PC-3 (cell line): ENCODE measurements around the gene CPN1. TPM values are rescaled to one million over a fixed set of nuclear protein-coding genes. Genes with fewer than 3 reads are reported as not detected.

ENCODE experiments used
- ATAC-seq: fragments of 200-7000 bp; cut with Tn5 transposase; 2 replicates; pipeline ENCODE4 v1.9.1; 2020; ENCODE audit warnings: mild to moderate bottlenecking, moderate library complexity
- BruUV-seq: library from RNA; stranded (reverse); fragments of 400-500 nt; replicated peaks from 2 replicates; lab custom pipeline; 2021; lab: Mats Ljungman, UMichigan
- CTCF ChIA-PET: fragments of 300-600 bp; sonication (Branson Sonifier 250); formaldehyde crosslinking; loops from one replicate; lab custom pipeline; 2022; ENCODE audit warnings: antibody characterized with exemption; lab: Charles Lee
- POLR2A ChIA-PET: fragments of 300-600 bp; sonication (Branson Sonifier 250); formaldehyde crosslinking; loops from one replicate; lab custom pipeline; 2022; ENCODE audit warnings: antibody characterized with exemption; ENCODE audit not compliant: unreplicated experiment; lab: Charles Lee
- DNase-seq: peaks from one replicate; pipeline ENCODE4 v3.0.0-alpha.2; 2015
- H2AFZ ChIP-seq: fragments of 300-600 bp; sonication (generic); 2 replicates; pipeline ENCODE4 v1.6.0; 2016; ENCODE audit warnings: antibody characterized with exemption, low read length
- H3F3A ChIP-seq: fragments of 300-600 bp; sonication (generic); one replicate; pipeline ENCODE4 v1.6.0; 2017; ENCODE audit warnings: antibody characterized with exemption, low read length, control low read depth, mild to moderate bottlenecking; ENCODE audit not compliant: unreplicated experiment
- H3K27ac ChIP-seq: fragments of 300-600 bp; sonication (generic); 2 replicates; pipeline ENCODE4 v1.5.1; 2016; ENCODE audit warnings: mild to moderate bottlenecking, low read length
- H3K27me3 ChIP-seq: fragments of 300-600 bp; sonication (generic); 2 replicates; pipeline ENCODE4 v1.6.1; 2016; ENCODE audit warnings: low read length, mixed read lengths
- H3K36me3 ChIP-seq: fragments of 300-600 bp; sonication (generic); 2 replicates; pipeline ENCODE4 v1.6.1; 2016; ENCODE audit warnings: low read depth, mixed run types, low read length, mixed read lengths
- H3K4me1 ChIP-seq: fragments of 300-600 bp; sonication (generic); 2 replicates; pipeline ENCODE4 v1.5.1; 2016; ENCODE audit warnings: low read length; ENCODE audit not compliant: insufficient read depth
- H3K4me2 ChIP-seq: fragments of 300-600 bp; sonication (generic); 2 replicates; pipeline ENCODE4 v1.6.0; 2016; ENCODE audit warnings: low read length
- H3K4me3 ChIP-seq: fragments of 300-600 bp; sonication (generic); 2 replicates; pipeline ENCODE4 v1.5.1; 2016; ENCODE audit warnings: mild to moderate bottlenecking, low read length, mixed read lengths
- H3K79me2 ChIP-seq: fragments of 300-600 bp; sonication (generic); 2 replicates; pipeline ENCODE4 v1.6.1; 2017; ENCODE audit warnings: low read length, mixed read lengths
- H3K9ac ChIP-seq: fragments of 300-600 bp; sonication (generic); 2 replicates; pipeline ENCODE4 v1.6.0; 2016; ENCODE audit warnings: mild to moderate bottlenecking, low read length
- H3K9me2 ChIP-seq: fragments of 300-600 bp; sonication (generic); replicated peaks from 2 replicates; pipeline ENCODE4 v1.6.1; 2016; ENCODE audit warnings: mixed run types, low read length, mixed read lengths
- H3K9me3 ChIP-seq: fragments of 300-600 bp; sonication (generic); 2 replicates; pipeline ENCODE4 v1.6.1; 2016; ENCODE audit warnings: low read length, mixed read lengths
- H4K20me1 ChIP-seq: fragments of 300-600 bp; sonication (generic); 2 replicates; pipeline ENCODE4 v1.6.1; 2016; ENCODE audit warnings: low read length, mixed read lengths
- EZH2 ChIP-seq: fragments of 300-600 bp; sonication (generic); IDR thresholded peaks from one replicate; pipeline ENCODE4 v1.6.1; 2017; ENCODE audit warnings: antibody characterized with exemption, mild to moderate bottlenecking, low read length; ENCODE audit not compliant: unreplicated experiment
- EZH2phosphoT487 ChIP-seq: fragments of 300-600 bp; sonication (generic); IDR thresholded peaks from 2 replicates; pipeline ENCODE4 v1.6.1; 2018; ENCODE audit warnings: mild to moderate bottlenecking, antibody characterized with exemption, low read length, borderline replicate concordance
- intact Hi-C: fragments of 100-400 bp; cut with micrococcal nuclease; formaldehyde crosslinking; loops from 2 replicates; pipeline ENCODE4 v1.9.0; 2023
- total RNA-seq: library from RNA; depleted of rRNA; stranded (reverse); fragments of >200 nt; gene quantifications from 2 replicates; pipeline ENCODE4 v1.2.3, GENCODE V29; 2014
- TF ChIP-seq, protein P1 (sequence below): fragments of 300-600 bp; sonication (generic); conservative IDR thresholded peaks from 2 replicates; pipeline ENCODE4 v1.5.1; 2017; ENCODE audit warnings: antibody characterized with exemption, low read depth, mild to moderate bottlenecking, low read length

The CPN1 gene
- total RNA-seq, 1 experiment from 2014 or later, result not detected

DNA sequence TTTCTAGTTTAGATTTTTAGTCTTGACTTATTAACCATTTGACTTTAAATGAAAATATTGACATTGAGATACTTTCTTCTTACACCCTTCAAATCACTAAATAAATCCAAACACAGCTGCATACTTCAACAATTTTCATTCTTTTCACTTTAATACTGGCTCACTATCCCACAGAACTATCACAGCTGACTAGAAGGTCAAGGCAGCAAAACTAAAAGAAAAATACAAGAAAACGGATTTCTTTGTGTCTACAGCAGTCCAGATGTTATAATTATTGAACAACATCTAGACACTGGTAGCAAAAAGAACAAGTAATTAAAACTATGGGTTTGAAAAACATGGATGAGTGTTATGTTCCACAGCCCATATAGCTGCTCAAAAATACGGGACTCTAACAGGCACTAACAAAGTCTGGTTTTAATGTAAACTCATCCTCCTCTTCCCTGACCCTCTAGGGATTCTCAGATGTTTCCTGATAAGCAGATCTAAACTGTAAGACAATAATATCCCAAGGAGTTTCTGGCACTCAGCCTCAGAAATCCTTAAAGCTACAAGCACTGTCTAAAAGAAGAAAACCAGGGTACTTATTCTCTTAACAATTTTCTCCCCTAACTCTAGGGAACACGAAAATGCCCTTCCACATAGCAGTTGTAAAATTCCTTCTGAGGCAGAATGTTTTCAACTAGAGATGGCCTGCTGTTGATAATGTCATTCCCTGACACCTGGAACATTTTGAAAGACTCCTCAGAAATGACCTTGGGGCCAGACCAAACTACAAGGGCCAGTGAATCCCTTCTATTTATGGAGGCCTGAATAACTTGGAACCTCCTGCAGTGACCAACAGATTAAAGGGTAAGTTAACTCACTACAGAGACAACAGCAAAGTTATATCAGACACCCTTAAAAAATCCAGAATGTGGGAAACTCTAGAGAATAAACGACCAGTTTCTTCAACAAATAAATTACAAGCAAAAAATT, 84.7 kb downstream of the CPN1 start:
- DNase-seq (no peak), ATAC-seq (no peak)
- TF ChIP-seq EZH2, result no peak
- no peak for TF ChIP-seq EZH2phosphoT487
- TF ChIP-seq, protein P1, sequence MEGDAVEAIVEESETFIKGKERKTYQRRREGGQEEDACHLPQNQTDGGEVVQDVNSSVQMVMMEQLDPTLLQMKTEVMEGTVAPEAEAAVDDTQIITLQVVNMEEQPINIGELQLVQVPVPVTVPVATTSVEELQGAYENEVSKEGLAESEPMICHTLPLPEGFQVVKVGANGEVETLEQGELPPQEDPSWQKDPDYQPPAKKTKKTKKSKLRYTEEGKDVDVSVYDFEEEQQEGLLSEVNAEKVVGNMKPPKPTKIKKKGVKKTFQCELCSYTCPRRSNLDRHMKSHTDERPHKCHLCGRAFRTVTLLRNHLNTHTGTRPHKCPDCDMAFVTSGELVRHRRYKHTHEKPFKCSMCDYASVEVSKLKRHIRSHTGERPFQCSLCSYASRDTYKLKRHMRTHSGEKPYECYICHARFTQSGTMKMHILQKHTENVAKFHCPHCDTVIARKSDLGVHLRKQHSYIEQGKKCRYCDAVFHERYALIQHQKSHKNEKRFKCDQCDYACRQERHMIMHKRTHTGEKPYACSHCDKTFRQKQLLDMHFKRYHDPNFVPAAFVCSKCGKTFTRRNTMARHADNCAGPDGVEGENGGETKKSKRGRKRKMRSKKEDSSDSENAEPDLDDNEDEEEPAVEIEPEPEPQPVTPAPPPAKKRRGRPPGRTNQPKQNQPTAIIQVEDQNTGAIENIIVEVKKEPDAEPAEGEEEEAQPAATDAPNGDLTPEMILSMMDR, result no peak
- H3K9ac ChIP-seq, result no peak overlapping the region
- no peak overlapping the region for H3K4me3 ChIP-seq
- H3K9me2 ChIP-seq, result no peaks in the 10 kb centered on the region
- no peaks in the 10 kb centered on the region for H4K20me1 ChIP-seq
- H3K27ac ChIP-seq, result no peak overlapping the region
- H3K9me3 ChIP-seq, result no peaks in the 10 kb centered on the region
- BruUV-seq, result no TSS peak
- no peaks in the 10 kb centered on the region for H3K27me3 ChIP-seq
- H3K4me1 ChIP-seq, result no peaks in the 10 kb centered on the region
- POLR2A ChIA-PET, result interaction anchor here (0.6 kb wide), 1 partner anchor 9 kb away, joined by 4 read pairs; no protein-coding TSS in a partner anchor
- peaks cover 73% of the 10 kb centered on the region for H3K79me2 ChIP-seq
- no peaks in the 10 kb centered on the region; the same call in 1 of the 2 replicates for H3K36me3 ChIP-seq
- CTCF ChIA-PET, result interaction anchor here (0.6 kb wide), 1 partner anchor 52 kb away, joined by 3 read pairs; no protein-coding TSS in a partner anchor
- intact Hi-C loops, result no loop called here
- H2AFZ ChIP-seq, result no peak overlapping the region
- no peaks in the 10 kb centered on the region for H3F3A ChIP-seq
- H3K4me2 ChIP-seq, result no peak overlapping the region

DNA sequence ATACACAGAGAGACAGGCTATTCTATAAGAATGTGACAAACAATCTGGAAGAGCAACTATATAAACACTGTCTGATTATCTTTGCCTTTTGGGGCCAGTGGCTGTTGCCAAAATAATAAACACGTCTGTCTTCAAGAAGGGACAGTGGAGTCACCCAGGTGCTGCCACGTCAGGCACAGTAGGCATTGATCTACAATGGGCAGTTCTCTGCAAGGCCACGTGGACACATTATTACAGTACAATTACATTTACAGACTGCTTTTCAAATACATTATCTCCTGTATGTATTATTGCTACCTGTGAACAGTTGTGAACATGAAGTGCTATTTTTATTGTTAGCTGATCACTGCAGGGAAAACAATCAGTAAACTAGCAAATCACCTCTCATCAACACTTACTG, 86.0 kb downstream of the CPN1 start:
- Histone ChIP-seq H3F3A (no peaks in the 10 kb centered on the region), H2AFZ (no peak overlapping the region), H3K4me1 (no peaks in the 10 kb centered on the region), H3K27me3 (no peaks in the 10 kb centered on the region), H3K9ac (no peak overlapping the region), H3K36me3 (no peaks in the 10 kb centered on the region; the same call in 1 of the 2 replicates), H3K9me2 (no peaks in the 10 kb centered on the region), H3K79me2 (peaks cover 67% of the 10 kb centered on the region), H3K9me3 (no peaks in the 10 kb centered on the region), H4K20me1 (no peaks in the 10 kb centered on the region), H3K4me3 (no peak overlapping the region), H3K27ac (no peak overlapping the region), H3K4me2 (no peak overlapping the region)
- no peak for TF ChIP-seq EZH2phosphoT487
- TF ChIP-seq, protein P1, result no peak
- TF ChIP-seq EZH2, result no peak
- ChIA-PET POLR2A (no interaction called here), CTCF (no interaction called here)
- no peak for ATAC-seq
- BruUV-seq, result no TSS peak
- no peak for DNase-seq
- intact Hi-C loops, result no loop called here

DNA sequence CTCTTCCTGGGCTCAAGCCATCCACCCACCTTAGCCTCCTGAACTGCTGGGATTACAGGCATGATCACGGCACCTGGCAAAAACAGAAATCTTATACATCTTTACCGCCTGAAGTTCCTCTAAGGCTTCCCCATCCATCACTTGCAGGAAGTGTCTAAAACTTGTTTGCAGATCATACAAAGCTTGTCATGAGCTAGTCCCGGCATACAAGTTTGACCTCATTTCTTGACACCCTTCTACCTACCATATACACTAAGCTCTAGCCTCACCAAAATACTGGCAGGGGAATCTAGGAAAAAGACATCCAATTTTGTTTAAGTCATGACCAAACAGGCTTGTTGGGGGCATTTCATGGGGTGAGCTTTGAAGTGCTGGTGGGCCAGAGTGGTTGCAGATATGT, 86.4 kb downstream of the CPN1 start:
- Histone ChIP-seq H3K4me2 (no peak overlapping the region), H3K27ac (no peak overlapping the region), H3K27me3 (no peaks in the 10 kb centered on the region), H3K36me3 (no peaks in the 10 kb centered on the region; the same call in 1 of the 2 replicates), H3F3A (no peaks in the 10 kb centered on the region), H3K4me3 (no peak overlapping the region), H2AFZ (no peak overlapping the region), H3K9ac (no peak overlapping the region), H3K4me1 (no peaks in the 10 kb centered on the region), H3K79me2 (peaks cover 62% of the 10 kb centered on the region), H4K20me1 (no peaks in the 10 kb centered on the region), H3K9me3 (no peaks in the 10 kb centered on the region), H3K9me2 (no peaks in the 10 kb centered on the region)
- no peak for ATAC-seq
- no TSS peak for BruUV-seq
- intact Hi-C loops, result no loop called here
- CTCF ChIA-PET, result no interaction called here
- TF ChIP-seq EZH2phosphoT487 (no peak), EZH2 (no peak)
- TF ChIP-seq, protein P1, result no peak
- POLR2A ChIA-PET, result no interaction called here
- no peak for DNase-seq
